ENCODE data around the gene BIRC6. TPM values are rescaled to one million over a fixed set of nuclear protein-coding genes. Genes with fewer than 3 reads are reported as not detected.

The BIRC6 gene
- total and polyA plus RNA-seq, 2 of the 8 experiments (the other 6 are each of a cell fraction or from before 2014, with no cell fraction given) = 32.5 to 69.5 TPM

- Histone ChIP-seq H3K4me3 (ENCODE audit: extremely low read depth in 1 of 4, insufficient read depth in 2 of 4, low read depth in 3 of 4, low read length in 4 of 4) (no peak overlapping the region), H3K56ac (replicated peaks; ENCODE audit: insufficient read length, low read depth, low read length) (no peak overlapping the region), H3K79me2 (ENCODE audit: control insufficient read depth in 1 of 2, insufficient read depth in 2 of 2, low read length in 2 of 2) (peaks cover 32 to 99% of the 10 kb centered on the region in 2 experiments), H3K23ac (ENCODE audit: insufficient read length) (no peak overlapping the region), H2BK5ac (ENCODE audit: low read depth, low read length) (no peak overlapping the region), H2BK12ac (ENCODE audit: low read depth, low read length) (no peak overlapping the region), H2BK120ac (replicated peaks; ENCODE audit: low read depth, low read length) (no peak overlapping the region), H3K27me3 (replicated peaks in 1 of 4; ENCODE audit: control insufficient read depth in 3 of 4, extremely low read depth in 1 of 4, insufficient read depth in 3 of 4, low read length in 3 of 4) (no peaks in the 10 kb centered on the region), H3K4me2 (ENCODE audit: insufficient read depth in 1 of 2, low read depth in 2 of 2, low read length in 2 of 2) (no peak overlapping the region), H3K9ac (replicated peaks in 1 of 4; ENCODE audit: extremely low read depth in 1 of 4, low read depth in 3 of 4, low read length in 3 of 4) (no peak overlapping the region), H3K9me3 (ENCODE audit: insufficient read depth in 2 of 2, low read depth in 1 of 2, low read length in 1 of 2) (no peaks in the 10 kb centered on the region), H4K91ac (replicated peaks; ENCODE audit: insufficient read length, low read length) (no peak overlapping the region), H4K8ac (ENCODE audit: extremely low read depth, insufficient read depth, low read length) (no peak overlapping the region), H3K18ac (ENCODE audit: extremely low read depth, low read length) (no peak overlapping the region), H2BK20ac (ENCODE audit: low read length) (no peak overlapping the region), H4K20me1 (replicated peaks in 1 of 2; ENCODE audit: control insufficient read depth in 1 of 2, insufficient read depth in 2 of 2, low read length in 2 of 2) (peaks cover 4 to 5% of the 10 kb centered on the region in 2 experiments), H3K79me1 (ENCODE audit: low read depth, low read length) (no peaks in the 10 kb centered on the region; the same call in 1 of the 2 replicates), H3K27ac (ENCODE audit: low read depth, low read length) (no peak overlapping the region), H4K5ac (ENCODE audit: insufficient read length, low read depth, low read length) (no peak overlapping the region), H2AFZ (ENCODE audit: low read length) (no peak overlapping the region), H3K4ac (replicated peaks; ENCODE audit: insufficient read length, low read depth, low read length) (no peak overlapping the region), H3K23me2 (ENCODE audit: low read depth, low read length) (no peaks in the 10 kb centered on the region), H3K14ac (ENCODE audit: insufficient read length) (no peak overlapping the region), H3K36me3 (ENCODE audit: control insufficient read depth in 2 of 4, insufficient read depth in 4 of 4, low read length in 3 of 4) (peaks cover 0 to 7% (median 2%) of the 10 kb centered on the region in 4 experiments; a peak in 2 of 8 replicates), H3K4me1 (replicated peaks in 1 of 4; ENCODE audit: control insufficient read depth in 3 of 4, insufficient read depth in 4 of 4, low read length in 3 of 4) (no peaks in the 10 kb centered on the region; a peak in 1 of 7 replicates), H2BK15ac (ENCODE audit: low read length) (no peak overlapping the region), H2AK5ac (ENCODE audit: low read depth, low read length) (no peak overlapping the region)
- ChIA-PET CTCF (ENCODE audit: partially characterized antibody) (no interaction called here), POLR2A (ENCODE audit: partially characterized antibody) (interaction anchor here (0.6 kb wide), 1 partner anchor 89 kb away, joined by 3 read pairs; the partner anchor contains the start of gene YIPF4)
- DNase-seq (ENCODE audit: low read depth in 1 of 2, low spot score in 2 of 2) = no peak
- 100% methylated on average over 2 of the region's 2 CpGs; no CpG with 5 or more reads in 1 of the 2 experiments for WGBS, 2 experiments (ENCODE audit: extremely low coverage in 1 of 2, insufficient coverage in 1 of 2, insufficient read length in 1 of 2, insufficient replicate concordance in 2 of 2, low coverage in 1 of 2, low lambda C conversion rate in 2 of 2, missing lambda C conversion rate in 1 of 2)
- no peak for FAIRE-seq
These were observed 9.8 kb downstream of the BIRC6 start for GRCh38 chr2:32366595-32366994.

Data from H1 (cell line).